ENCODE measurements around the gene GRIN2A.

Gene GRIN2A

DNA sequence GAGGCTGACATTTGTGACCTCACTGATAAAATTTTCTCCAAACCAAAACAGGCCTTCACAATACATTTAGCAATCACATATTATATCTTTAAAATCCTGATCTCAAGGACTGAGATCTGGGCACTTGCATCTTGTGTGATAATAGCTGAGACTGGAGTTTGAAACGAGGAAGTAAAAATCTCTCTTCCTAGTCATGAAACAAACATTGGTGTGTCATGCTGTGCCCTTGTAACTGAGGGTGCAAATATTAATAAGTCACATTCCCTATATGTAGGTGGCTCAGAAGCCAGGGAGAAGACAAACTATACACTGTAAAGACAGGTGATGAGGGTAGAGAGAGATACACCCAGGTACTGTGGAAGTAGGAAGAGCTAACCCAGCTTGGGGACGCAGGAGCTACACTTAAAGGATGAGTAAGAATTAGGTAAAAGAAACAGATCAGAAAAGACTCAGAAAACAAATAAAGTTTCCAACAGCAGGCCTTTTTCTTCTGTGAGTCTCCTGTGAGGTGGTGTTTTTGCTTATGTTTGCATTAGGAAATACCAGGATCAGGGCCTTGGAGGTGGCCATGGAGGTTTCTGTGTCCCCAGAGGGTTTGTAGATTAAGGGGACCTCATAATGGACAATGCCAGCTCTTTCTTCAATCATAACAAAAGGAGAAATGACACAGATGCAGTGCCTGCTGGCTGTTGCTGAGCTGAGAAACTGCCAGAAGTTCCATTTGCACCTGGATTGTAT, 335.7 kb downstream of the GRIN2A start:
- no peak for DNase-seq

DNA sequence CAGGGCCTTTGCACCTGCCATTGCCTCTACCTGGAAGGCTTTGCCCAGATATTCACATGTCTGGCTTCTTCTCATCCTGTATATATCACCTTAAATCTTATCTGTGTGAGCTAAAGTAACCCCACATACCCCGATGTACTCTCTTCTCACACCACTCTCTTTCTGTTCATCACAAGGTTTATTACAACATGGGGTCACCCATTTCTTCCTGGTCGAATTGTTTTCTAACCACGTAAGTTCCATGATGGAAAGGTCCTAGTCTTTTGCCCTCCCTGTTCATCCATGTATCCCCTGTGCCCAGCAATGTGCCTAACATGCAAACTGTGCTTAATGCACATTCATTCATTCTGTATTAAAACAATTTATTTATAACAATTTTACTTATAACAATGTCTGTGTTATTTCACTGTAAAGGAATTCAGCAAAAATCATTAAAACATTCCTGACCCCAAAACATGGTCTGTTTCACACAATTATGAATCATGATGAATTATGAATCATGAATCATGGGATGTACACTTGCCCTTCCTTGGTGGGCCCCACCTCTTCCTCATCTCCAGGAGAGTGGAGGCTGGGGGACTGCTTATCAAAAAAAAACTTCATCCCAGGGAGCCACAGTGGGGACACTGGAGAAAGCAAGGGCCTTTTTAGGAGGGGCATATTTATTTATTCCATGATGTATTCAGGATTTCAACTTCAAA, 336.4 kb downstream of the GRIN2A start:
- DNase-seq = no peak

DNA sequence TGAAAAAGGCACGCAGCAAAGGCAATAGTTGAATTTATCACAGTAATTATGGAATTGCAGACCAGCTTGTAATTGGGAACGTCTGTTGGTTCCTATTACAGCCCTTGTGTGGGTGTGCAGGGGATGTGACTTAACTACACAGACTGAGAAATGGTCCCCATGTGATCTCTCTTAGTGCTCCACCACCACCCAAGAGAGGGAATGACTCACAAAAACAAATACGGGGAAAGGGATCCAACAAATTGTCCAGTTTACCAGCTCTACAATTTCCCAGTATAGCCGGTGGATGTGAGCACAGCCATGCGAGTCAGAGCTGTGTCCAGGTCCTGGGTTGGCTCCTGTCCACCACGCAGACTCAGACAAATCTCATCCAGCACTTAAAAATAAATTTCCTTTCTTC, 337.9 kb downstream of the GRIN2A start:
- DNase-seq = no peak

DNA sequence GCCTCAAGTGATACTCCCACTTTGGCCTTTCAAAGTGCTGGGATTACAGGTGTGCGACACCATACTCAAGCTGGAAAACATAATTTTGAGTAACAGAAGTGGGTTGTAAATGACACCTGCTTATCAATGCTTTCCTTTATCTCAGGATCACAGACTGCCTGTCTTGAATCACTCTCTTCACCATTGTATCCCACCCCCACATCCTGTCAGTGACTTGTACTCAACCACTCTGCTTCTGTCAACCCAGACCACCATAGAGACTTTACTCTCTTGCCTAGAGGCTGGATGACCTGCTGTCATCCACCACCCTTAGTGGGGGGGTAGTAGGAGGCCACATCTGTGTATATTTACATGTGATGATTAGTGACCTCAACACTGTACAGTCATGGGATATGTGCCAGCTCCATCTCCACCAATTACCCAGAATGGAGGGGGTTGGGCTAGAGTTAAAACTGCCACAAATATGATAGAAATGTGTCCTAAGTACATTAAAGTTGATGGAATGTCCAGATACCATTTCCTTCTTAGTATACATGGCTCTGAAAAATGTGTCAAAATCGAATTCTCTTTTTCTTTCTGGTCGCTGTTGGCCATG, 338.7 kb downstream of the GRIN2A start:
- DNase-seq = no peak

DNA sequence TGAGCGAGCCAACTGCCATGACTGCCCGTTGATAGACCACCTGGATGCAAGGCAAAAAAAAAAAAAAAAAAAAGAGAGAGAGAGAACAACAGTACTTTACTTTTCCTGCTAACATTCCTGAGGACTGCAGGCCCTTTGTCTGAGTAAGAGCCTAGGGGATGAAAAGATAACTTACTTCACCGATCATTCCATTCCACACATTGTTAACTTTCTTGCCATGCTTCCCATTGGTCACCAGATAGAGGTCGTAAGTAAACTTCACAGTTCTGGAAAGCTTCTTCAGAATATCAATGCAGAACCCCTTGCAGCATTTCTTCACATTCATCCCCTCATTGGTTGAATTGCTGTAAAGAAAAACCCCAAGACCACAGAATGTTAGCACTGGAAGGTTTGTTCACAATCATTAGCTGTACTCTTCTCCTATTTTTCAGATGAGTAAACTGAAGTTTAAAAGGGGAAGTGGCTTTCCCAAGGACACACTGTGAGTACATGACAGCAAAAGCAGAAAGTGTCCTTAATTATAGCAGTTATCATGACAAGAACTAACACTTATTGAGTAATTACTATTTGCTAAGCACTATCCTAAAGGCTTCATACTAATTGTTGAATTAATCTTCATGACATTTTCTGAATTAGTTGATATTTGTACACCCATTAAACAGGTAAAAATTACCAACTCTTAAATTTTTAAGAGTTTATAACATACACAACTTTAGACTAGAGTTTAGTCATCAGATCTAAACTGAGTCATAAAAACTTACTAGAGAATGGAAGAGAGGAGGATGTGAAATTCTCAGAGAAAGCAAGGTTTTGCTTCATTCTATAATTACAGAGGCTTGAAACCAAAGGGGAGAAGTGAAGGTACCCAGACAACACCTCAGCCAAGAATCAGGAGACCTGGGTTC, 341.2 kb downstream of the GRIN2A start:
- no peak for DNase-seq

DNA sequence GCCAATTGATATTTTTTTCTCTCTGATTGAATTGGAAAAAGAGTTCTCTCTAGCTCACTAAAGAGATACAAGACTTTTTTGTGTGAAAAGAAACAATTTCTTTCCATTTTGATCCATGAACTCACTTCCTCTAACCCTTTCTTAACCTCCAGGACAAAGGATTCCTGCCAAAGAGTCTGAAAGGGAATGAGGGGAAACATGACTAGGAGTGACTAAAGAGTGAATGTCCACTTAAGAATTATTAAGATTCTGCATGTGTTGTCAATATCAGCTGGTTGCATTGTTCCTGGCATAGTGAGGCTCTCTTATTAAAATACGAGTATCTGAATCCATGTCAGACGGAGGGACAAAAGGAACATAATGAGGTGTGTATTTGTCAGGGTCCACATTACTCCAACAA, 344.7 kb downstream of the GRIN2A start:
- no peak for DNase-seq

DNA sequence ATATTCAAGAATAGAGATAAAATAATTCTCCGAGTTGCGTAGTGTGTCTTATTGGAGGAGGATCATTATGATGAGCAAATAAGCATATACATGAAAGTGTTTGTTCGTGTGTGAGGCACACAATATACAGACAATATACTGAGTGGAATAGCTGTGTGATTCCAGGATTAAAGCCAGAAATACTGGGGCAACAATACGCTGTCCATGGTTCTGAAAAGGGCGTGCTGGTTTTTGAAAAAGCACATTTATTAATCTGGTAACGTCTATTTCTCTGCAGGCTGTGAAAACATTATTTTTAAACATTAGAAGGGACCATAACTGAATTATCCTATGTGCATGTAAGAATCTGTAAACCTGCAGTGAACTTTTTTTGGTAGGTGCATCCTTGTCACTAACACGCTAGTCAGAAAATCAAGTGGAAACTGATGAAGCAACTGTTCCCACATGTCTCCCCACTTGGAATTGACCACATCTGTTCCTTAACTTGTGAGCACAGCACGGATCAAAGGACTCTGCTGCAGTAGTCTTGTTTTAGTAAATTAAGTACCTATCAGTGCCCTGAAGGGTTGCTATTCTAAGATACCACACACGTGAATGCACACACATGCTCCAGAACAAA, 346.0 kb downstream of the GRIN2A start:
- DNase-seq = no peak

DNA sequence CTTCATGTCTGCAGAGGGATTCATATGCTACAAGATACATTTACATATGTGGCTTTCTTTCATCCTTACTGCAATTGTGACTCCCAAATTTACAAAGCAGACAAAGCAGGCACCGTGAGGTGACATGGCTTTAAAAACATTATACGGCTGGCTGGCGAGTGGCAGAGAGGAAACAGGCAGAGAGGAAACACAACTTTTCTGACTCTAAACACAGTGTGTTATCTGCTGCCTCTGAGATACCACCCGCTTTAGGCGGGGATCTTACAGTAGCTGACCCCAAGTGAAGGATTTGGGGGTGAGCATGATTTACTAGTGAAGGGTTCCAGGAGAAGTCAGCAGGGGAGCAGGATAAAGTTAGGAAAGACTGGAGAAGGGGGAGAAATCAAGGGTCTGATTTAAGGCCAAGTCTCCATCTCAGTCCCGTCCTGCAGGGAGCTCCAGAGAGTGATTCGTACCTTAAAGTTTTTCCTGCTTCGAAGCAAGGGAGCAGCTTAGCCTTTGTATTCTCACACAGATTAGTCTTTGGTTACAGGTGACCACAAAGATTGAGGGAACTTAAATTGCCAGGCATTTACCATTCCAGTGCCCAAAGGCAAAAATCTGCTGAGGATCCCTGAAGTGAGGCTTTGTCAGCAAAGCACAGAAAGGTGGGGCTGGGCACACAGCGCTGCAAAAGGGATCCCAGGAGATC, 355.0 kb downstream of the GRIN2A start:
- no peak for DNase-seq

DNA sequence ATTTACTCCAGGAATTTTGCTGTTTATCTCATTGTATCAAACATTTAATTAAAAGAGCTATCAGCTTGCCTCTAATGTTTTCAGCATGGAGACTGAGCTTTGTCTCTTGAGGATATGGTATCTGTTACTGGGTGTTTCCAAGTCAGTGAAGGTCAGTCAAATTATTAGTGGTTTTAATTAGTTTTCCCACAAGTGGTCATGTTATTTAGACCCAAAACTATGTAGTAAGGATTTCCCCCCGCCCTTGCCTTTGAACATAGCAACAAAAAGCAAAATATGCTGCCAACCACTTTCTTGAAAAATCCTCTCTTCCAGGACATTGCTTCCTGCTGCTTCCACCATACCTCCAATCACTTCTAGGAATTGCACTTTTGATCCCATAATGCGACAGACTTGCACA, 355.6 kb downstream of the GRIN2A start:
- no peak for DNase-seq

DNA sequence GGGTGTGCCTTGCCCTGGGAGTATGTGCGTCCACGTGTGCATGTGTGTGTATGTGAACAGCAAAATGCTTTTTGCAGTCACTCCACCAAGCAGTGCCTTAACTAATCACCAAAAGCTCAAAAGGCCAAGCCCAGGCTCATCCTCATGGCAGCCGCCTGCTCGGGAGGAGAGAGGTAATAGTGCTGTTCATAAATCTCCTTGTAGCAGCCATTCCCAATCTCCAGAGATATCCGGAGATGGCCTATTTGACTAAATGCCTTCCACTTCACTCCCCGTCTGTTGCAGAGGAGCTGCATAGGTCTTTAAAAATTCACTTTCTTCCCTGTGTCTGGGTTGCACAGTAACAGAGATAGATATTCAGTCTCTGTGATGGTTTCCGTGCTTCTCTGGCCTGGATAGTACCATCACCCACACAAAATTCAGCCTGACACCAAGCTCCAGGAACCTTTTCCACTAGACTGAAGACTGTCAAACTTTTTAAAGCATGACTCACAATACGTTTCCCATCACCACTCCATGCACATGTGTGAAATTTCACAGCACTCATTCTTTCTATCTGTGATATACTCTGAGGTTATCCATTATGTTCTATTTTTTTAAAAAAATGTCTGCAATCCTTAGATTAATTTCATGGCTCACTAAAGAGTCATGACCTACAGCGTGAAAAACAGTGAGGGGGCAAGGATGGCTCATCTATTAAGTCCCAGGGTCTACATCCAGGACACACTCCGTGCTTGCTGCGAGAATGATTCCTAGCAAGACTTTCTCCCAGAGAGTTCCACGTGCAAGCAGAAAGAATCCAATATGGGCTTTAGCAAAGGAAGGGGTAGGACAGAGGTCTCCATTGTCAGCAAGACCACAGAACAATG, 357.8 kb downstream of the GRIN2A start:
- no peak for DNase-seq

DNA sequence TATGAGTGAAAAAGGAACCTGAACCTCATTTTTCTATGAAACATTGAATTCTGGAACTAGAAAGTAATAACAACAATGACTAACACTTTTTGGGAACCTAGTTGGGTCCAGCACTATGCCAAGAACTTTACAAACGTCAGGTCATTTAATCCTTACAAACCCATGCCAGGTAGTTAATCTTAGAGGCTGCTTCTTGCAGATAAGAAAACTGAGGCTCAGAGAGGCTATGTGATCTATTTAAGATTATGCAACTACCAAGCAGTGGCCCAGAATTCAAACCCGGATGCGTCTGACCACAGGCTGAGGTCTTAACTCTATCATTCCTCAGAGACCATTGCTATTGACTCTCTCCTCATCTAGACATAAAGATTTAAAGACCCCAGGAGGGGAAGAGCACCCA, 358.7 kb downstream of the GRIN2A start:
- no peak for DNase-seq

DNA sequence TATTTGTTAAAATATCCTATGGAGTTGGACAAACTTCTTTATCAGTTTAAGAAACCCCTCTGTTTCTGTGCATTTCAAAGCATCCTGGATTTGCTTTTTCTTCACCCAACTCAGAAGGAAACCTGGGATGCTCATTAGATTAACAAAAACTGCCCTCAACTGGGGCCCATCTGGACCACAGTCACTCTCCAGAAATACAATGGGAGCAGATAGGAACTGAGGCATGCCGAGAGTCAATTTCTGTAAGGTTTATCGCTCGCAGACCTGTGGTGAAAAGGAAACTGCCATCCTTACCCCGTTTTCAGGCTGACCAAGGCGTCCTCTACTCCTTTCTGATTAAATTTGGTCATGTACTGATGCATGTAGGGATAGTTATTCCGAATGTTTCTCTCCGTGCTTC, 360.3 kb downstream of the GRIN2A start:
- DNase-seq = no peak

DNA sequence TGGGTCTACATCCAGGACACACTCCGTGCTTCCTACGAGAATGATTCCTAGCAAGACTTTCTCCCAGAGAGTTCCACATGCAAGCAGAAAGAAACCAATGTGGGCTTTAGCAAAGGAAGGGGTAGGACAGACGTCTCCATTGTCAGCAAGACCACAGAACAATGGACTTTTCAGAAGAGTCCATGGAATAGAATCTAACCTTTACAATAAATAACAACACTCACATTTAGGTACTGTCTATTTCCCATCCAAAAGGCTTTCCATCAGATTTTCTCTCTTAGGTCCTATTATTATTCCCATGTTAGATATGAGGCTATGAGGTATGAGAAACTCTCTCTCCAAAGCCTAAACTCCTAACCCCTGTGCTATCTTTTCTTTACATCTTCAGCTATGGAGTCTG, 360.9 kb downstream of the GRIN2A start:
- no peak for DNase-seq

DNA sequence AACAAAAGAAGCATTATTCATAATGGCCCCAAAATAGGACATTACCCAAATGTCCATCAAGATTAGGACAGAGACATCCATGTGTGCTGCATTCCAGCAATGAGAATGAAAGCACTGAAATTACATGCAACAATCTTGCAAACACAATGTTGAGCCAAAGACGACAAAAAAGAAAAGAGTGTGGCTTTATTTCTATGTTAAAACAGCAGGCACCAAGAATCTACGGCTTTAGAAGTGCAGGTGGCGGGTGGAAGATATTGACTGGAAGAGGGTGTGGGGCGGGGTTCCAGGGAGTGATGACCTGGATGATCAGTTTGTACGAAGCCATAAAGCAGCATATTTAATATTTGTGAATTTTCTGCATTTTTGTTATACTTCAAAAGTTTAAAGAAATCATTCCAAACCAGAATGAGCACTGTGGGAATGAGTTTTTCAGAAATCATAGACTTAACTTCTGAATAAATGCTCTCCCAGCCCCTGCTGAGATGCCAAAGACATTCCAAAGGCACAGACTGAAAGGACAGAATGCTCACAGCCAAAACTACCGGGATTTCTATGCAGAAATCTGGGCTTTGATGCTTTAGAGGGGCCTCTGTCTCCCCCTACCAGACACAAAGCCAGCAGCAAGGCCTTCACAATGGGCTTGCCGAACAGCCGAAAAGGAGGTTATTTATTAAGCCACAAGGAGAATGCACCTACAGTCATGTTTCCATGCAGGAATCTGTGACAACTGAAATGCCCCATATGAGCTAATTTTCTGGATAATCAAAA, 361.6 kb downstream of the GRIN2A start:
- no peak for DNase-seq

DNA sequence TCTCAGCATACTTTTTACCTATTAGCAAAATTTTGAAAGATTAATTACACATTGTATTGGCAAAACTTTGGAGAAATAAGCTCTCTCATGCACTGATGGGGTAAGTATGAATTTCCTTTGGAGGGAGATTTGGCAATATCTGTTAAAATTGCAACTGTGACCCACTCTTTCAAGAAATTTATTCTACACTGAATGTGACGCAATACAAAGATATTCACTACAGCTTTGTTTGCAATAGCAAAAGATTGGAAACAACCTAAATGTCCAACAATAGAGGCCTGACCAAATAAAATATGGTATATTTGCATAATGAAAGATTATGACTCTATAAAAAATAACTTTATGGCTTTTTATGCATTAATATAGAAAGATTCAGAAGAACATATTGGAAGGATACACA, 363.5 kb downstream of the GRIN2A start:
- no peak for DNase-seq

DNA sequence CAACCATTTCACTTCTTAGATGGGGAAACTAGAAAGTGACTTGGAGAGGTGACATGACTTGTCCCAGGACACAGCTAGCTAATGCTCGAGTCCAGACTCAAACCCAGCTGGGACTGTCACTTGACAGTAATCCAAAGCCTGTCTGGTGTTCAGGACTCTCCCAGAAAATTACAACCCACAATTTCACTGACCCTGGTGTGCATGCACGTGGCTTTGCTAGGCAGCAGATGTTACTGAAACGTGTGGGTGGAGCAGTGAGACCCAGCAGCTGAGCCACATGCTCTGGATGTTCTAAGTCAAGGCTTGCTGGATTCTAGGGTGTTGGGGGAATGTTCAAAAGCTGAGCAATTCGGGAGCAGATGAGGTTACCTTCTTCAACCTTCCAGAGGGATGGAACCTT, 364.6 kb downstream of the GRIN2A start:
- no peak for DNase-seq

DNA sequence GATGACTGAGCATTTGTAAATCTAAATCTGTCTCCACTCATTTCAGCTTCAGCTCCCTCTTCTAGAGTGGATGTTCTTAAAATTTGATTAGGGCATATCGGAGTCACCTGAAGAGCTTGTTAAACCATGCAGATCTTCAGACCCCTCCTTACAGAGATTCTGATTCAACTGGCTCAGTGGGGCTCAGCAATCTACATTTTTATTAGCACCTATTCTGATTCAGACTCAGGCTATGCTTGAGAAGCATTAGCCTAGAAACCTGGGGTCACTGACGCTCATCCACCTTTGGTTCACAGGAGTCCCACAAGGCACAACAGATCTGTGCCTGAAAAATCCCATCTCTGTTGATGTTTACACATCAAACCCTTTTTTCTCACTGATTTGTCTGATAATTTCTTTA, 365.6 kb downstream of the GRIN2A start:
- DNase-seq = no peak

DNA sequence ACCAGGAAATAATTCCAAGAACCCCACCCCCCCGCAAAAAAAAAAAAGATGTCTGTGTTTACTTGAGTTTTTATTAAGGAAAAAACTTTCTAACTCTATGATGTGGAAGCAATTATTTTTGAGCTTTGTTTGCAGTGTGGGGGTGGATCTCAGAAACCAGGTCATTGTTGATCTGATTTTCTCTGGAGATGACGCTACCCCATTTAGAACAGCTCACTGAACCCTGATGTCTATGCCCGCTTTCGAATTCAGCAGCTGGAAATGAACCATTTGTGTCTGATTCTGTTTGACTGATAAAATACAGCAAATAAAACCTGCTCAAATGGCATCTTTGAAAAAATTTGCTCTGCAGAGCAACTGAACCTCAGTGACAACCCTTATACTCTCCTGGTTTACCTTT, 368.6 kb downstream of the GRIN2A start:
- DNase-seq = no peak

DNA sequence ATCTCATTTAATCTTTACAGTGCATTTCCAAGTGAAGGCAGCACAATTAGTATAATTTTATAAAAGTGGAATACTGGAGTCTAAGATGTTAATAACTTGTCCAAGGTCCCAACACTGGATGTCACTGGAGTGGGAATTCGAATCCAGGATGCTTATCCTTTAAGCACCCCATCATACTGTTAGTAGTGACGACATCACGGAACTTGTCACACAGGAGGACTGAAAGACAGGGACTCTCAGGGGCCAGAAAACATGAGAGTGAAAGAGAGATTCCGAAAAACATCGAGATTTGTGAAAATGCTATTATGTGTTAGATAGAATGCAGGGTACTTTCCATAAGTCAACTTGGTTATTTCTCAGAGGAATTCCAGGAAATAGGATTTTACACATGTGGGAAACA, 374.0 kb downstream of the GRIN2A start:
- DNase-seq = no peak

DNA sequence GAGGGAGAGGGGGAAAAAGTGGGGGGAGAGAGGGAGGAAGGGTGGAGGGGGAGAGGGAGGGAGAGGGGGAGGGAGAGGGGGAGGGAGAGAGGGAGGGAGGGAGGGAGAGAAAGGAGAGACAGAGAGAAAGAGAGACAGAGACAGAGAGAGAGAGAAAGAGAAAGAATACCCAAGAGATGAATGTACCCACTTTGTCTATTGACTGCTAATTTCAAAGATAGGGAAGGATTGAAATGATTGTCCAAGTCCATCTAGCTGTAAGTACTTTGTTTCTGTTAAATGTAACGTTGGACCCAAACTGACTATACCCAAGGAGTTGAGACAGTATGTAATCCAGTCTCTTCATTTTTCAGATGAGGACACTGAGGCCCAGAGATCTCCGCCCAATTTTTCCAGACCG, 374.9 kb downstream of the GRIN2A start:
- DNase-seq = no peak
